Myocyte (in vitro differentiated cells): ENCODE data around the gene DDX56. TPM values are rescaled to one million over a fixed set of nuclear protein-coding genes. Genes with fewer than 3 reads are reported as not detected.

Experiments used
- DNase-seq: peaks from one replicate; pipeline ENCODE4 v3.0.0-alpha.2; 2012; ENCODE audit warnings: low read depth
- polyA plus RNA-seq: library from polyadenylated mRNA; unstranded; fragments of >200 nt; gene quantifications from one replicate; pipeline ENCODE4 v1.2.1, GENCODE V29; 2012; ENCODE audit warnings: missing spikeins
- total RNA-seq: library from RNA; depleted of rRNA; stranded (reverse); fragments of >200 nt; gene quantifications from 2 replicates; pipeline ENCODE4 v1.2.3, GENCODE V29; 2014

Gene DDX56
- 118 and 123 TPM in 2 replicates for total RNA-seq
- polyA plus RNA-seq, result 85.8 TPM

GRCh38 chr7:44573464-44574286, at the start of gene DDX56:
Gene DDX56, minus strand, starts transcription at chr7:44573908. Its CDS starts 13 bp downstream, at chr7:44573895.
- DNase-seq, result peak; percentile 99

DNA sequence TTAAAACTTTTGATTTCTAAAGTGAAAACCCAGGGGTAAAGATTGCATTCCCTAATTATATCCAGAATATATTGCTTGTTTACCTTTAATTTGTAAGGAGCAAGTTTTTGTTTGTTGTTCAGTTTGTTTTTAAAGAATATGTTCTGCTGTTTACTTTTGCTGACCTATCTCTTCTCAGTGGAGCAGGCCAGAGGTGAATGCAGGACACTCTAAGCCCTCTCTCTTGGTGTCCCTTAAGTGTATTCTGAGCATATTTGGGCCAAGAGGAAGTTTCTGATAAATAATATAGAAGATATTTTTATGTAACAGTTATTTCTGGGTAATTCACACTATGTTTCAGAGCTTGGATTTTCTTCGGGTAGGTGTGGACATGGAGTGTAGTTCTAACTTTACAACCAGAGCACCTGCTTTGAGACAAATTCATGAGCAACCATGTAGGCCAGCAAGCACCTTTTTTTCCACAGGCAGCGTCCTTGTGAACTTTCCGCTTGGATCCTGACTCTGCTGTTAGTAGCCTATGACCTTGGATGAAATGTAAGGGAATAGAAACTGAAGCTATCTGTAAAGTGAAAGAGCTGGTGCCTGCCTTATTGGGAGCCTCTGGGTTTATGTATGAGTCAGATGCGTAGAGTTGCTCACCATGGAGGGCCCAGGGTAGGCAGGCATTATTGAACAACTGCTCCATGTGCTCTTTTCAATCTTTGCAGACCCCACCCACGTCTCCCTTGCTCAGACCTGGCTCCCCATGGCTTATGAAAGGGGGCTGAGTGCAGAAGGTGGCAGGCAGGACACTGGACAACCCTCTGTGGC, 48.8 kb upstream of the DDX56 start:
- no peak for DNase-seq

DNA sequence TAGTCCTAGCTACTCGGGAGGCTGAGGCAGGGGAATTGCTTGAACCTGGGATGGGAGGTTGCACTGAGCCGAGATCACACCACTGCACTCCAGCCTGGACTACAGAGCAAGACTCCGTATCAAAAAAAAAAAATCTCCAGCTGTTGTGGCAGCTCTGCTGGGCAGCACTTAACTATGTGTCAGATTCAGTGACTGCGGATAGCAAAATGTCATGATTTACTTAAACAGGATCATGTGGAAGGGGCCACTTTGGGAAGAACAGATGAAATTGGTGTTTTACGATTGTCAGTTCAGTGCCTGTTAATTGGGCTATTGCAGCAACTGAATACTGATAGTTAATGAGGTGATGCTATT, 48.0 kb upstream of the DDX56 start:
- no peak for DNase-seq

- peak; percentile 58 for DNase-seq
Observed at GRCh38 chr7:44621034-44621749, 47.5 kb upstream of the DDX56 start.

GRCh38 chr7:44618753-44619152, 45.0 kb upstream of the DDX56 start:
- no peak for DNase-seq

GRCh38 chr7:44618045-44618444, 44.3 kb upstream of the DDX56 start:
- no peak for DNase-seq

DNA sequence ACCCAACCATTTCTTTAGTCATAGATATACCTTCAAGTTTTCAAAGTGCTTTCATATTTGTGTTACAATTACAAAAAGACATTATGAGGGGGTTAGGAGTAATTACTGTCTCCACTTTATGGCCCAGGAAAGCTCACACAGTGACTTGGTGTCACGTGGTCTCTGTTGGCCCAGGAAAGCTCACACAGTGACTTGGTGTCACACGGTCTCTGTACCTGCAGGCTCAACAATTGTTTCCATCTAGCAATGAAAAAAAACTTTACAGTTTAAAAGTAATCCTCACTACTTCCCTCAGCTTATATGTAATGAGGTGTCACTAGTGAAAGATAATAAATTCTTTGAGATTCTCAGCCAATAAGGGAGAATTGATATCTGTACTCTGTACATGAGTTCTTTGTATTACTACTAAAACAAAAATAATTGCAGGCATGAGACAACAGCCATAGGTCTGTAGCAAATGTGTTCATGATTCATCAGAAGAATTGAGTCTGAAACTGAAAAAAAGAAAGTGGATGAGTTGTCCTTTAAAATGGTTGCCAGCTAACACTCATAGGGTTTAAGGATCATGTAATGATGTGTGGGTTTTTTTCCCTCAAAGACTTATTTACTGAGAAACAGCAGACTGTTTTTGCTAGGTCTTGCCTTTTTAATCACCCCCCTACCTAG, 43.6 kb upstream of the DDX56 start:
- DNase-seq, result no peak

GRCh38 chr7:44616545-44616944, 42.8 kb upstream of the DDX56 start:
- DNase-seq, result no peak

- DNase-seq, result no peak
Observed at GRCh38 chr7:44615793-44616192, 42.1 kb upstream of the DDX56 start.

GRCh38 chr7:44615149-44615611, 41.5 kb upstream of the DDX56 start:
- DNase-seq, result no peak

DNA sequence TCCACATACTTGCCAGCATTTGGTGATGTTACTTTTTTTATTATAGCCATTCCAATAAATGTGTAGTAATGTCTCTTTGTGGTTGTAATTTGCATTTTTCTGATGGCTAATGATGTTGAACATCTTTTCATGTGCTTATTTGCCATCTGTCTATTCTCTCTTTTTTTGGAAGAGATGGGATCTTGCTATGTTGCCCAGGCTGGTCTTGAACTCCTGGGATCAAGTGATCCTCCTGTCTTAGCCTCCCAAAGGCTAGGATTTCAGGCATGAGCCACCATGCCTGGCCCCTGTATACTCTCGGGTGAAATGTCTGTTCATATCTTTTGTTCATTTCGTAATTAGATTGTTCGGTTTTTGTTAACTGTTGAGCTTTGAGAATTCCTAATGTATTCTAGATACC, 36.1 kb upstream of the DDX56 start:
- DNase-seq, result no peak

DNA sequence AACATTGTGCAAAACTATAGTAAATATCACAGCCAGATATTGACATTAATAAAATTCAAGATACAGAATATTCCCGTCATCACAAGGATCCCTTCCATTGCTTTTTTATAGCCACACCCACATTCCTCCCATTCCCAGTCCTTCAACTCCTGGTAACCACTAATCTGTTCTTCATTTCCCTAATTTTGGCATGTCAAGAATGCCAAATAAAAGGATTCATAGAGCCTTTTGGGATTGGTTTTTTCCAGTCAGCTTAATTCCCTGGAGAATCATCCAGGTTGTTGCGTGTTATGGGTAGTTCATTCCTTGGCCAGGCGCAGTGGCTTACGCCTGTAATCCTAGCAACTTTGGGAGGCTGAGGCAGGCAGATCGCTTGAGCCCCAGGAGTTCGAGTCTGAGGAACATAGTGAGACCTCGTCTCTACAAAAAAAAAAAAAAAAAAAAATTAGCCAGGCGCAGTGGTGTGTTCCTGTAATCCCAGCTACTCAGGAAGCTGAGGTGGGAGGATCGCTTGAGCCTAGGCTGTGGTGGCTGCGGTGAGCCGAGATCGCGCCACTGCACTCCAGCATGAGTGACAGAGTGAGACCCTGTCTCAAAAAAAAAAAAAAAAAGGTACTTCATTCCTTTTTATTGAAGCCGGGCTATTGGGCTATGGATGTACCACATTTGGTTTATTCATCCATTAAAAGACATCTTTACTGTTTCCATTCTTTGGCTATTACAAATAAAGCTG, 35.4 kb upstream of the DDX56 start:
- peak; percentile 59 for DNase-seq

GRCh38 chr7:44607141-44608068, 33.7 kb upstream of the DDX56 start:
- no peak for DNase-seq

DNA sequence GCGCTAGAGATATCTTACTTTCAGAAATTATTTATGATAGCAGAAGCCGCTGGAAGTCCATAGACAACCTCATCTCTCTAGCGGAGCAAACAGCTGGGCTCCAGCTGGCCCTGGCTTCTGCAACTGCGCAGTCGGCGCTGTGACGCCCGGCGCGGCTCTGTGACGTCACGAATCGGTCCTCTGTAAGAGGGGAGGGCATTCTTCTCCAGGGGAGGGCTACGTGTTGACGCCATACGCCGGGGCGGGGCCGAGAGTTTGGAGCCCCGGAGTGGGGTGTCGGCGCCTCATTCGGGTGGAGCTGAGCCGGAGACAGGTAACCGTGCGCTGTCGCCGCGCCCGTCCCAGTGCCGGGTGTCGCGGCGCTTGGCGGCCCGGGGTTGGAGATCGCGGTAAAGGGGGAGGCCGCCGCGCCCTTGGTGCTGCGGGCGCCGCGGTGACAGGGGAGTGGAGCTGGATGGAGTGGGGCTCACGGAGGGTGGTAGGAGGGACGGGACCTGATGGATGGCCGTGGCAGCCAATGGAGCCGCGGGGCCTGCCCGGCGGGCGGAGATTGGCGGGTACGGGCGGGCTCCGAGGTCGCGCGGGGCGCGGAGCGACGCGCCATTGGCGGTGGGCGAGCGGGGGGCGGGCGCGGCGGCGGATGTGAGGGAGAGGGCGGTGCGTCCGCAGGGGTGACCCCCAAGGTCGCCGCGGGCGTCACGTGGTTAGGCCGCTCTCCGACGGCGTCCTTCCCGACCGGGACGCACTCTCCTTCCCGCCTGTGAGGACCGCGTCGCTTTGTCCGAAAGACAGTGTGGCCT, 32.8 kb upstream of the DDX56 start, which contains the start of gene OGDH:
OGDH (plus strand) TSS at position 287 of the 800 bp plus-strand sequence. CDS start 17,717 bp downstream, outside the sequence.
- DNase-seq, result peak; percentile 100

DNA sequence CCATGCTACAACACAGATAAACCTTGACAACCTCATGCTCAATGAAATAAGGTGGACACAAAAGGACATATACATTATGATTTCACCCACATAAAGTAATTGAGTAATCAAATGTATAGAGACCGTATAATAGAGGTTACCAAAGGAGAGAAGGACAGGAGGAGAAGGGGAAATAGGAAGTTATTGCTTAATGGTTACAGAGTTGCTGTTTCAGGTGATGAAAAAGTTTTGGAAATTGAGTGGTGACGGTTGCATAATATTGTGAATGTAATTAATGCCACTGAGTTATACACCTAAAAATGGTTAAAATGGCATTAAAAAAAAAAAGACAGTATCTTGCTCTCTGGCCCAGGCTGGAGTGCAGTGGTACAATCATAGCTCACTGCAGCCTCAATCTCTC, 31.2 kb upstream of the DDX56 start:
- no peak for DNase-seq

GRCh38 chr7:44603193-44603592, 29.5 kb upstream of the DDX56 start:
- no peak for DNase-seq

DNA sequence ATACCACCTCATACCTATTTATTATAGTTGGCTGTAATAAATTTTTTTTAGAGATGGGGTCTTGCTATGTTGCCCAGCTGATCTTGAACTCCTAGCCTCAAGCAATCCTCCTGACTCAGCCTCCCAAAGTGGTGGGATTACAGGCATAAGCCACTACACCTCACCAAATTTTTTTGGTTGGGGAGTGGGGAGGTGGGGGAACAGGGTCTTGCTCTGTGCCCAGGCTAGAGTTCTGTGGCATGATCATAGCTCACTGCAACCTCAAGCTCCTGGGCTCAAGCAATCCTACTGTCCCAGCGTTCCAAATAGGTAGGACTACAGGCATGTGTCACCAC, 28.8 kb upstream of the DDX56 start:
- DNase-seq, result no peak

DNA sequence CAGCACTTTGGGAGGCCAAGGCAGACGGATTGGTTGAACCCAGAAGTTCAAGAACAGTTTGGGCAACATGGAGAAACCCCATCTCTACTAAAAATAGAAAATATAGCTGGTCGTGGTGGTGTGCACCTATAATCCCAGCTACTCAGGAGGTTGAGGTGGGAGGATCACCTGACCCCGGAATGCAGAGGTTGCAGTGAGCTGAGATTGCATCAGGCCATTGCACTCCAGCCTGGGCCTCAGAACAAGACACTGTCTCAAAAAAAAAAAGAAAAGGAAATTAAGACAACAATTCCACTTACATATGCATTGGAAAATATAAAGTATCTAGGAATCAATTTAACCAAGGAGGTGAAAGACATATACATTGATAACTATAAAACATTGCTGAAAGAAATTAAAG, 25.5 kb upstream of the DDX56 start:
- DNase-seq, result no peak
